Hypothalamus (tissue), 51 donors: Measurements from ENCODE around the gene CCDC150.
"Not testable (repeated sequence)": the region's sequence is repeated elsewhere in the genome, so short reads cannot be mapped to it uniquely, and the experiment has no call there.

Experiments
- DNase-seq, 51 donors: peaks; one replicate each; lab custom pipeline; 2025; lab: John Stamatoyannopoulos, UW

CCDC150 gene

DNA sequence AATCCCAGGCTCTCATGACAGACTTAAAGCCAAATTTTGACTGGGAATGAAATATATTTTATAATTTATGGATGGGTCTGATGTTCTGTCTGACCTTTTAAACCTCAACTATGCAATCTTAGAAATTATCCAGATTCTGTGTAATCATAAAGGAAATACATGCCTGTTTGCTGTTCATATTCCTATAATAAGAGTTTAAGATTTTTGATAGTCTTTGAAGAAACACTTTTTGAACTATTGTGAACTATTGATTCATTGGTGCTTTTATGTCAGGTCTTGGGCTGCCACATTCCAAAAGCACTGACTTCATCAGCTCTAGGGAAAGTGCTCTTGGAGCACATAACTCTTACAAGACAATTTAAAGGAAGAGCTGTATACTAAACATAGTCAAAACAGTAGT is 64.2 kb downstream of the CCDC150 start:
- DNase-seq, result no peak

DNA sequence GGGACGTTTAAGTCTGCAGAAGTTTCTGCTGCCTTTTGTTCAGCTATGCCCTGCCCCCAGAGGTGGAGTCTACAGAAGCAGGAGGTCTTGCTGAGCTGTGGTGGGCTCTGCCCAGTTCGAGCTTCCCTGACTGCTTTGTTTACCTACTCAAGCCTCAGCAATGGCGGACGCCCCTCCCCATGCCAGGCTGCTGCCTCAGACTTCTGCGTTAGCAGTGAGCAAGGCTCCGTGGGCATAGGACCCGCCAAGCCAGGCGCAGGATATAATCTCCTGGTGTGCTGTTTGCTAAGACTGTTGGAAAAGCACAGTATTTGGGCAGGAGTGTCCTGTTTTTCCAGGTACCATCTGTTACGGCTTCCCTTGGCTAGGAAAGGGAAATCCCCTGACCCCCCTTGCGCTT is 70.5 kb downstream of the CCDC150 start:
- DNase-seq, result not testable (repeated sequence)

DNA sequence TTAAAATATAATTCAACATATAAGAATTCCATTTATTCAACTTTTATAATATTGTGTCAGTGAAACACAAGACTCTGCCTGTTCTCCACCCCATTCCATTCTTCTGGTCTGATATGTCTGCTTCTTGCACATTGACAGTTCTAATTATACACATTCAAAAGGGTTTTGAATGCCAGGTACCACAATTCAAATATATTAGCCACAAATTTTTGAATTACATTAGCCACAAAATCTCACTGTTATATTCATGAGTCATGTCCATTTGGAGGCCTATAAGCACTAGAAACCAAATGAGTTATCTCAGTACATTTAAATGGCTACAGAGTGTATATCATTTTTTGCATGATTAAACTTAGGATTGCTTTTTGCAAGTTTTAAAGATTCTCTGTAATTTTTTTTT is 72.1 kb downstream of the CCDC150 start:
- DNase-seq, result no peak

DNA sequence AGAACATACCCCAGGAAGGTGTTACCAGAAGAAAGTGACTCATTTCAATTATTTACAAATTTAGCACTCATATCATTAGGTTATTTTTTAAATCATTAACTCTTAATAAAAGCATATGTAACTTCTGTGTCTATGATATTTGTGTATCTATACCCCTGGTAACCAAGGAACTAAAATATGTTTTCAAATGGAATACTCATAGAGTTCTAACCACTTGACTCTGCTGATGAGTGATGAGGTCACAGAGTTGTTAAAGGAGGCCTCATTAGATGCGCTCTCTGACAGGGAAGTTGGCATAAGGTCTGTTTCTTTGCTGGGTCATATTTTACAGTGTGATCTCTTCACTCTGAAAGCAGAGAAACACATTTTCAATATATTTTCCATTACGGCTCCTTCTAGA is 73.4 kb downstream of the CCDC150 start:
- no peak for DNase-seq

DNA sequence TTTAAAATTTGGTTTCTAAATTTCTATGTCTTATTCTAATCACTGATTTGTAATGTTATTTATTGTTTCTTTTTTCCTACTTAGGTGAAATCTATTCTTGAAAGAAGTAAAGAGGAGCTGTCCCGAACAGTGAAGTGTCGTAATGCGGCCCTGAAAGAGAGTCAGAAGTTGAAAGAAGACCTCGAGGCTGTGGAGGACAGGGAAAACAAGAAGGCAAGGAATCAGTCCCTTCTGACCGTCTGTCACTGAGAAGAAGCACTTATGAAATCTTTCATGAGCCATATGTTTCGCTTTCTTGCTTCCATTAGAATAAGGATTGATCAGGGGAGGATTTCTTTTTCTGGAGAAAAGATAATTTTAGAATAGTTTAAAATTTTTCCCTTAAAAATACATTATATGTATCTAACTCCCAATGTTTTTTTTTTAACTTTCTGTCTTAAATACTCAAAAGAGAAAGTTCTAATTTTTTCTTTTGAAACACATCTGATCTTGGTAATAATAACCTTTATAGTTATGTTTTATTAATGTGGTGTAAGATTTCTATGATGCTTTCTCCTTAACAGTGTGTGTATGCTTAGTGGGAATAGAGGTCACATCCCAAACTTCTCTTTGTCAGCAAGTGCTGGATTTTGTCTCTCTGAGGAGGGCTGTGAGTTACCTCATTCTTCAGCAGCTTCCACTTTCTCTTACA is 79.0 kb downstream of the CCDC150 start:
- DNase-seq, result no peak

DNA sequence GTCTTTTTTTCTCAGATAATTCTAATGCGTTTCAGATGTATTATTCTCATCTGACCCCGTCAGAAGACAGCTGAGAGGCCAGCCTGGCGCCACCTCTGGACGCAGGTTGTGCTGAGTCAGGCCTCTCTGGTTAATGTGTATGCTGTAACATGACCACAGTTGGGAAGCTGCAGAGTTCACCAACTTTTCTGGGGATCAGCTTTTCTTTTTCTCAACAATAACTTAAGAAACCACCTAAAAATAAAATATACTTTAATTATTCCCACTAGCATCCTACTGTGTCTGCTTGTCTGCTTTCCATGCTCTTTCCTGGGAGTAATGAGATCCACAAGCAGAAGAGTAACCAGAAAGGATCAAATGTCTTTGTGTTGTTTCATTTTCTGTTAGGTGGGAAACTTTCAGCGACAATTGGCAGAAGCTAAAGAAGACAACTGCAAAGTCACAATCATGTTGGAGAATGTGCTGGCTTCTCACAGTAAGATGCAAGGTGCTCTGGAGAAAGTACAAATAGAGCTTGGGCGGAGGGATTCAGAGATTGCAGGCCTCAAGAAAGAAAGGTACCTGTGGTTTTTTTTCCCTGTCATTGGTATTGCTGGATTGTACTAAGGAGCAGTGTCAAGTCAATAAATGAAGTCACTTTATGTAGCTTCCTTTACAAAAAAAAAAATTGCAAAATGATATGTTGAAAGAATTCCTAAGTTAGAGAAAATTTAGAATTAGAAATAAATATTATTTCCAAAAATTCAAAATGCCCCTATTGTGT is 79.8 kb downstream of the CCDC150 start:
- no peak for DNase-seq

DNA sequence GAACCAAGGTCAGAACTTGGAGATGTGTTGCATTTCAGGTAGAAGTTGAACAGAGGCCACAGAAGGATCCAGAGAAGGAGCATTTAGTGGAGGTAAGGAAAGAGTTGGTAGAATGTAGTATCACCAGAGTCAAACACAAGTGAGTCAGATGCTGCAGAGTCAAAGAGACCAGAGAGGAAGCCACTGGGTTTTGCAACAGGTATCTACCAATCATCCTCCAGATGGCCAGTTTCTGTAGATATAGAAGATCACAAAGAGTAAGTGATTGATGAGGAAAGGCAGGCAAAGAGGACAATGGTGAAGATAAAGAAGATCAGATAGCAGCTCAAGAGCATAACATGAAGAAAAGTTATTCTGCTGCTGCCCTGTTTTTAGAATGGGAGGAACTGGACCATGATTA is 84.1 kb downstream of the CCDC150 start:
- no peak for DNase-seq

DNA sequence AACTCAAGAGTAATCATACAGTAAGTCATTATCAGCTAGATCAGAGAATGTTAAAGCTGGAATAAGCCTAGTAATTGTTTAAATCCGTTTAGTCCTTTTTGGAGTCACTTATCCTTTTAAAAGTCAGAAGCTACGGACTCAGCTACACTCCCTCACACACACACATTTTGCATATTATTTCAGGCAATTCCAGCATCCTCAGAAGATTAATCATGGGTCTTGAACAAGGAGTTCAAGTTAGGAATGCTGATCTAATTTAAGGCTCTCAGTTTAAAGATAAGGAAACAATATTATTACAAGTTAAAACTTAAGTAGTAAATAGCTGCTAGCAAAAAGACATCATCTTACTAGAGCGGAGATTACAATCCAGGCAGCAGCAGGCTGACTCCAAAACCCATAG is 85.7 kb downstream of the CCDC150 start:
- DNase-seq, result no peak

DNA sequence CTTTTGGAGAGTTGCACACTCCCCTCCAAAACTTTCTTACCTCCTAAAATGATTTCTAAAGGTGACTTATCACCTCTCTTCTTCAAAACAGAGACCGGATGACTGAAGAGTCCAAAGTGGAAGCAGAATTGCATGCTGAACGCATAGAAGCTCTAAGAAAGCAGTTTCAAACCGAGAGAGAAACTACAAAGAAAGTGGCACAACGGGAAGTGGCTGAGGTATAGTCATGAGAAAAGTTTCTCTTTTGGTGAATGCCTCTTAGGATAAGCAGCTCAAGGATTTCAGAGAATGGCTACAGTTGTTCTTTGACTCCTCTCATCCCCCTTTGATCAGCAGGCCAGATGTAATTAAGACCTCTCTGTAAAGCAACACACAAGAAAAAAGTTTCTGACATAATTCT is 86.4 kb downstream of the CCDC150 start:
- DNase-seq, result no peak

DNA sequence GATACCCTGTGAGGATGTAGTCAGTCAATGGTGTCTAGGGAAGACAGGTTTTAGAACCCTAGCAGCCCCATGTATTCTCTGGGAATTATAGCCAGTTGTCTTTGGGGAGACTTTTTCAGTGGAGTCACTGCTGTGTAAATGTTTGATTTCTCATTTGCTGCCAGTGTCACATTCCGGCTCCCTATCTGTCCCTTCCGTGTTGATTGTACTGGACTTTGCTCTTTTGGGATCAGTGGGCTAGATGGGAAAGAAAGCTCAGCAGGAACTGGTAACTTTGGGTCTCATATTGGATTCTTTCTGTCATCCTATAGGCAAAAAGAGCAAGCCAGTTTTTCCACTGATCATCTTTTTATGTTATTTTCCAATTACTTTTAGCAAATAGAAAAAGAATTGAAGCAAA is 89.9 kb downstream of the CCDC150 start:
- no peak for DNase-seq

DNA sequence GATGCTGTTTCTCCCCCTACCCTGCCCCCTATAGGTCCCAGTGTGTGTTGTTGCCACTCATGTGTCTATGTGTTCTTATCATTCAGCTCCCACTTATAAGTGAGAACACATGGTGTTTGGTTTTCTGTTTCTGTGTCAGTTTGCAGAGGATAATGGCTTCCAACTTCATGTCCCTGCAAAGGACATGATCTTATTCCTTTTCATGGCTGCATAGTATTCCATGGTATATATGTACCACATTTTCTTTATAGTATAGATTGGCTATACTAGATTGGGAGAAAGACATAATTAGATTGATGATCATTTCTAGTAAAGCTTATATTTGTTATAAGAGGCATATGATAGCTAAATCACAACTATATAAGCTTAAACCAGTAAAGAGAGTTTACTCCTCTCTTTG is 97.1 kb downstream of the CCDC150 start:
- DNase-seq, result not testable (repeated sequence)

DNA sequence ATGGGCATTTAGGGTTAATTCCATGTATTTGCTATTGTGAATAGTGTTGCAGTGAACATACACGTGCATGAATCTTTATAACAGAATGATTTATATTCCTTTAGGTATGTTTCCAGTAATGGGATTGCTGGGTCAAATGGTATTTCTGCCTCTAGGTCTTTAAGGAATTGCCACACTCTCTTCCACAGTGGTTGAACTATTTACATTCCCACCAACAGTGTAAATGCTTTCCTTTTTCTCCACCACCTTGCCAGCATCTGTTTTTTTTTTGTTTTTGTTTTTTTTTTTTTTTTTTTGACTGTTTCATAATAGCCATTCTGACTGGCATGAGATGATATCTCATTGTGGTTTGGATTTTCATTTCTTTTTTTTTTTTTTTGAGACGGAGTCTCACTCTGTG is 97.5 kb downstream of the CCDC150 start:
- DNase-seq, result no peak

DNA sequence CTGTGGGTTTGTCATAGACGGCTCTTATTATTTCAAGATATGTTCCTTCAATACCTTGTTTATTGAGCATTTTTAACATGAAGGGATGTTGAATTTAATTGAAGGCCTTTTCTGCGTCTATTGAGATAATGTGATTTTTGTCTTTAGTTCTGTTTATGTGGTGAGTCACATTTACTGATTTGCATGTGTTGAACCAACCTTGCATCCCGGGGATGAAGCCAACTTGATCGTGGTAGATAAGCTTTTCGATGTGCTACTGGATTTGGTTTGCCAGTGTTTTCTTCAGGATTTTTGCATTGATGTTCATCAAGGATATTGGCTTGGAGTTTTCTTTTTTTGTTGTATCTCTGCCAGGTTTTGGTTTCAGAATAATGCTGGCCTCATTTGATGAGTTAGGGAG is 99.5 kb downstream of the CCDC150 start:
- no peak for DNase-seq

DNA sequence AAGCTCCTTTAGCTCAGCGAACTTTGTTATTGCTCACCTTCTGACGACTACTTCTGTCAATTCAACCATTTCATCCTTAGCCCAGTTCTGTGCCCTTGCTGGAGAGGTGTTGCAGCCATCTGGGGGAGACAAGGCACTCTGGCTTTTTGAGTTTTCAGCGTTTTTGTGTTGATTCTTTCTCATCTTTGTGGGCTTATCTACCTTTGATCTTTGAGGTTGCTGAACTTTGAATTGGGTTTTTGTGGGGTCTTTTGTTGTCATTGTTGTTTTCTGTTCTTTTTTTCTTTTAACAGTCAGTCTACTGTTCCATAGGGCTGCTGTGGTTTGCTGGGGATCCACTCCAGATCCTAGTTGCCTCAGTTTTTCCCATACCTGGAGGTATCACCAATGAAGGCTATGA is 102.7 kb downstream of the CCDC150 start:
- no peak for DNase-seq

DNA sequence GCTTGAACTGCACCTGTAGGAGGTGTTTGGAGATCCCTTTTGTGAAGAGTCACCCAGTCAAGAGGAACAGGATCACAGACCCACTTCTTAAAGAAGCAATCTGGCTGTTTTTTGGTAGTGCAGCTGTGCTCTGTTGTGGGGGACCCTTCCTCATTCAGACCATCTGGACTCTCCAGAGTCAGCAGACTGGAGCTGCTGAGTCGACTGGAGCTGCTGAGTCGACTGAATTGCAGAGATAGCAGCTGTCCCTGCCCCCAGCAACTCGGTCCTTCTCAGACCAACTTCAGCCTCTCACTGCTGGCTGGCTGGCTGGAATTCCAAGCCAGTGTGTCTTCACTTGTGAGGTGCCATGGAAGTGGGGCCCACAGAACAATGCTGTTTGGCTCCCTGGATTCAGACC is 103.2 kb downstream of the CCDC150 start:
- no peak for DNase-seq

DNA sequence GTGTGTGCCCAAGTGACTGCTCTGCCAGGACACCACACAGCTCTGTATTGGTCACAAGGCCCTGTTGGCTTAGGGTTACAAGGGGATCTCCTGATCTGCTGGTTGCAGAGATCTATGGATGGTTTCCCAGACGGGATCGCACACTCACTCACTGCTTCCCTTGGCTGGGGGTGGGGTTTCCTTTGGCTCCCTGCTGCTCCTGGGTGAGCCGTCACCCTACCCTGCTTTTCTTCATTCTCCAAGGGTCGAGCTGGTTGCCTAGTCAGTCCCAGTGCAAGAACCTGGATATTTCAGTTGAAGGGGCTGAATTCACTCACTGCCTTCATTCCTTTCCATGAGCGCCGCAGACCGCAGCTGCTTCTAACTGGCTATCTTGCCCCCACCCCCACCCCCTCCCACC is 103.7 kb downstream of the CCDC150 start:
- DNase-seq, result no peak

DNA sequence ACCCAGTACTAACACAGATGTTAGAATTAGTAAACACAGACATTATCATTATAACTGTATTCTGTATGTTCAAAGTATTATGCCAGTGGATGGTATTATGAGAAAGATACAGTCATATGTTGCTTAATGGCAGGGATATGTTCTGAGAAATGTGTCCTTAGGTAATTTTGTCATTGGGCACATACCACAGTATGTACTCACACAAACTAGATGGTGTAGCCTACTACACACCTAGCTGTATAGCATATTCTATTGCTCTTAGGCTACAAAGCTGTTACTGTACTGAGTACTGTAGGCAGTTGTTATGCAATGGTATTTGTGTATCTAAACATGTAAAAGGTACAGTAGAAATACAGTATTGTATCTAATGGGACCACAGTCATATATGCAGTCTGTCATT is 106.2 kb downstream of the CCDC150 start:
- DNase-seq, result no peak

DNA sequence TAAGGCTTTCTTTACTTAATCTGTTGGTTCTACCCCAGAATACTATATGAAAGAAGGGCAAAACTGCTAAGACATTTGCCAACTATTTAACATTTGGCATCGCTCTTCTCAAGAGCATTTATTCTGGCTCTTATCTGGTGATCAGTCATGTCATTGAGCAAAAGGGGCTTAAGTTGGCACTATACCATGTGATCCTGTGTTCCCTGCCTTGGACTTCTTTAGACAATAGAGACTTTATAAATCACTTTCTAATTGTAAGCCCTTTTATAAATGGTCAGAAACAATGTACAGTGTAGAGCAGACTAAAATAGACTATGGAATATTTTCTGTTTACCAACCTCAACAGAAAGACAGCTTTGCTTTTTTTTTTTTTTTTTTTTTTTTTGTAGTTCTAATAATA is 107.9 kb downstream of the CCDC150 start:
- DNase-seq, result no peak

DNA sequence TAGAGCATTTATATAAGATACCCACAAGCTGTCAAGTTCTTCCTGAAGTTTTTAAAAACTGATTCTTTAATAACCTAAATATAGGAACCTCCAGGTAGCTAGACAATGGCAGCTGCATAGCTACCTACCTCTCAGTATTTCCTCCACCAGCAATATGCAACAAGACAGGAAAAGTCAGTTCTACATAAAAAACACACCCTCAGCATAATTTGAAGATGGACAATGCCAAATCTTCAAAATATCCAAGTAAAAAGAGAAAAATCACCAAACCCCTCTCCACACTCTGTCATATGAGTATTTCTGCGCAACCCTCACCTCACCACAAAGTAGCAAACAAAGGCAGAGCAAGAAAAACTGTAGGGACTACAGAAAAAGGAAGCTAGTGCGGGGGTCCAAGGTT is 108.6 kb downstream of the CCDC150 start:
- no peak for DNase-seq

DNA sequence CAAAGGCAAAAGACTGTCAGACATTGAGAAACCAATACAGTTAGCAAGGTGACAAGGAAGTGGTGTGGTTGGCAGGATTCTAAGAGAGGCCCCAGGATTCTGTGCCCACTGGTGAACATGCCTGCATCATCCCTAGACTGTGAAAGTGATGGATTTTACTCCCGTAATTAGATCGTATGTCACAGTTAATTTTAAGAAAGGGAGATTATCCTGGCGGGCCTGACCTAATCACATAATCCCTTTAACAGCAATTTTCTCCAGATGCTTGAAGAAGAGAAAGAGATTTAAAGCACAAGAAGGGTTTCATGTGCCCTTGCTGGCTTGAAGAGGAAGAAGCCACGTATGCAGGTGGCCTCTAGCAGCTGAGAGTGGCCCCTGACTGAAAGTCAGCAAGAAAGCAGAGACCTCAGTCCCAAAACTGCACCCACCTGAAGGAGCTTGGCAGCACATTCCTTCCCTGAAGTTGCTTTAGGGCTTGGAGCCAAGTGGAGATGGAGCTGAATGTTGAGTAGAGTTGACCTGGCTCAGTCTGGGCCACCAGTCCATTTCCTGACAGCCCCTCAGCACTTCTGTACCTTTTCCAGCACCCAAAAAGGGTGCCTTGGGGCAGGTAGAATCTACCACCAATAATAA is 110.9 kb downstream of the CCDC150 start:
- DNase-seq, result no peak

DNA sequence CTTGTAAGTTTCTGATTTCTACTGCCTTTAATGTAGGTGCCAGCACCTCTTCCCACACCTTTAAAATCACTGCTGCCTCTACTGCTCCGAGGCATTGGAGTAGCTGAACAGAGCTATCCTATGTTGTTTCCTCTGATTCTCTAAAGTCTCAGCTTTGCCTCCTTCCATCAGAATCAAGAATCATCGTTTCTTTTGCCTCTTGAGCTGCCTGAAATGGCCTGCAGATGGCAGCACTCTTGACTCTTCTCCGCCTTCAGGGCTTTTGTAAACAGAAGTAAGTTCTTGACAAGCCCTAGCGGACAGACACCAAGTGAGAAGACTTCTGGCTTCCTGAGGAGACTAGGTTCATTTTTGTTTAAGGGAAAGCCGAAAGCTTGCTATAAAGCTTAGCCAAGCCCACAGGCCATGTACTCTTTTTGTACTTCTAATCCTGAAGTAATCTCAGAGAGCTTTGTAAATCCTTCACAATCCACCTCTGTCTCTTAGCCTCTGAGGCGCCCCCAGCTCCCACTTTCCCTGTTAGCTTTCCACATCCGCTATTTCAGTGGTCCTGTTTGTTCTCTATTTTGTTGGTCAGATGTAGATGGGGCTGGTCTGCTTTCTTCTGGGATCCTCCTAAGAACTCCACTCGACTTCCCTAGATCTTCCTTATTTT is 111.6 kb downstream of the CCDC150 start:
- DNase-seq, result peak in 29 of 51 donors; percentile 0 to 54 (median 10)
